Stimulated activated CD8-positive, alpha-beta memory T cell treated with anti-CD3 and anti-CD28 coated beads, Interleukin-7, amount 100 ng/mL, for 48 hours (primary cell): ENCODE results near the gene DPCD.

ENCODE experiments used
- DNase-seq, 2 donors: peaks; one replicate each; pipeline ENCODE4 v3.0.0-alpha.2; 2020; ENCODE audit warnings: low read depth in 1 of 2; ENCODE audit errors: extremely low read depth in 1 of 2

The DPCD gene

DNA sequence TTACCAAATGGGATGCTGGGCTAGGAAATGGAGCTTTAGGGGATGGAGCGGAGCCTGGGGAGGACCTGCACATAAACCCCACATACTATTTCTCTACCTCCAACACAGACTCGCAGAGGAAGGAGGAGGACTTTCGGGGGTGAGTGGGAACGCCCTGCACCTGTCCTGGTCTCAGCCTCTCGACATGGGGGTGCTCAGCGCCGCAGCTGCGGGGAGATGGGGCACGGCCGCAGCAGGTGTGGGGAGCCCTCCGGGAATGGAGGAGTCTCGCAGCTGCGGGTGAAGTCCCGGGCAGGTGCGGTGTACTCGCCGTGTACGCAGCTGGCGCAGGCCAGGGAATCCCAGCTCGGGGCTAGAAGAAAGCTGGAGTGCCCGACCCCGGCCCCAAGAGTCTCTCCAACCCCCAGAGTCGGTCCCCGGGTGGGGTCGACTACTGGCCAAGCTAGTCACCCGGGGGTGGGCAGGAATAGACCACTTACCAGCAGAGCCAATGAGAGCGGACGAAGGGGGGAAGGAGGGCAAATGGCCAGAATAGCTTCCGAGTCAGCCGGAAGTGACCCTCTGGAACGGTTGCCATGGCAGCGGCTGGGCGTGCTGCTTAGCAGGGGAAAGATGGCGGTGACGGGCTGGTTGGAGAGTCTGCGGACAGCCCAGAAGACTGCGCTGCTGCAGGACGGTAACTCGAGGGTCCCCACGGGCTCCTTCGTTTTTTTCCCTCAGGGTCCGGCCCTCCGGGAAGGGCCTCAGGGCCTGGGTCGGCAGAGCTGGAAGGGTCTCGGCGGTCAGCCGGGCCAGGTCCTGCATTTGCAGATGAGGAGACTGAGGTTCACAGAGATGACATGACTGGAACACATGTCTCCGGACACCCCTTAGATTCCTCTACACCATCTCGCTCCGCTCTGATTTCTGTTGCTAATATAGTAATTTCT, at the start of gene DPCD, which contains the start of gene POLL:
TSS of gene DPCD (plus strand) at position 597 of the 929 bp plus-strand sequence. CDS start at position 613, 16 bp downstream.
TSS of gene POLL (minus strand) at position 533 of the 929 bp plus-strand sequence. CDS start 897 bp downstream, outside the sequence.
- DNase-seq: peak; percentile 81 to 94

DNA sequence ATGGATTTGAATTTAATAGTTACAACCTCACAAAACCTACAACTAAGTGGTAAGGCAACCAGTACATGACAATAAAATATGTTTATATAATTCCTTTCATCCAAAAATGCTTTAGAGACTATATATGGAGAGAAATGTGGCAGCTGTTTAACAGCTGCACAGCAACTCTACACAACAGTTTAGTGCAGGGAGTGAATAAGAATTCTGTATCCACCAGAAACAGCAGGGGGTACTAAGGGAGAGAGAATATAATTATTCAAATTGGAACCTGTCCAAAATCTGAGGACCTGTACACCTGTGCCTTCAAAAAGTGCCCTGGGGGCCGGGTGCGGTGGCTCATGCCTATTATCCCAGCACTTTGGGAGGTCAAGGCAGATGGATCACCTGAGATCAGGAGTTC, 49.7 kb upstream of the DPCD start:
- DNase-seq: no peak

DNA sequence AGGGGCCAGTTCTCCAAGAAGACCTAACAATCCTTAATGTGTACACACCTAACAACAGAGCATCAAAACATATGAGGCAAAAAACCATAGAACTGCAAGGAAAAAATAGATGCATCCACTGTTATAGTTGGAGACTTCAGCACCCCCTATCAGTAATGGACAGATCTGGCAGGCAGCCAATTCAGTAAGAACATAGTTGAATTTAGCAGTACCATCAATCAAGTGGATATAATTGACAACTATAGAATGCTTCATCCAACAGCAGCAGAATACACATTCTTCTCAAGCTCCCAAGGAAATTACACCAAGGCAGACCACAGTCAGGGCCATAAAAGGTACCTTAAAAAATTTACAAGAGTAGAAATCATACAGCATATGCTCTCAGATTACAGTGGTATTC, 42.2 kb upstream of the DPCD start:
- DNase-seq: no peak

DNA sequence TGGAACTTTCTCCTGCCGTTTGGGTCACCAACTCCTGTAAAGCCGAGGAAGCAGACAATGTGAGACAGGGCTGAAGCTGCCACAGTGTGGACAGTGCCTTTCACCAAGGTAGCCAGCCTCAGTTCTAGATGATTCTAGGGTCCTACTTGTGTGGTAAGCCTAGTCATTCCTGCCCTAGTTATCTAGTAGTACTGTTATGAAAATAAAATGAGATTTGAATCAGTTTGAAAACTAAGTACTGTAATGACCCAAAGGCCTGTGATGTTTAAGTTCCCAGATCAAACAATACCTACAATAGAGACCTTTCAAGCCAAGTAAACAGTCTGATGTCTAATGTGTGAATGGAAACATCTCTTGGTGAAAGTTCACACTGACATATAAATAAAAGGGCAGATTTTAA, 37.2 kb upstream of the DPCD start:
- DNase-seq: no peak

DNA sequence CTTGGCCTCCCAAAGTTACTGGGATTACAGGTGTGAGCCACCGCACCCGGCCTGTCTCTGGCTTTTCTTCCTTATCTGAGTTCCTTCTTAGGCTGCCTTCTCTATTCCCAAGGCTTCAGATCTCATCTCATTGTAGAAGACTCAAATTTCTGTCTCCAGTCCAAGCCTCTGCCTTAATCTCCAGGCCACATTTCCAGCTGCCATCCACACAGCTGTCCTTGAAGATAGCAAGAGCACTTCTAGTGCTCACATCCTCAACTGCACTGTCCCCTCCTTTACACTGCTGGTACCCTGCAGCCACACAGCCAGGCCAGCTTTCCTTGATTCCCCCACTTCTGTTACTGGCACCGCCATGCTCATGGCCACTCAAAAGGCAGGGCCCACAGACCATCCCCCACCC, 35.7 kb upstream of the DPCD start:
- DNase-seq: no peak

DNA sequence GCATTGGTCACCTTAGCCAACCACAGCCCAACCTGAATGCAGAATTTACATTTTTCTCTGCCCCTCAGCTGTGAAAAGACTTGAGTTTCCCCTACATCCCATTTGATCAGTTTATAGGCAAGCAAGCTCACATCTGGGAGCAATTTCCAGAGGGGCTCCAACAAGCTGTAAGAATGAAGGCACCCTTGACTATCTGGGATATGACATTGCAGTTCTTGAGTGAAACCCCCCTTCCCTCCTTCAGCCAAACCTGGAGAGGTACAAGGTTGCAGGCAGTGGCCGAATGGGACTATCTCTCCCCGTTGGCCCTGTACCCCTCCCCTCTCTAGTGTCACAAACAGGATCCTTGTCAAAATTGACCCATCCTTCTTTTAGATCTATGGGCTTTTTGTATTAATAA, 30.6 kb upstream of the DPCD start:
- DNase-seq: no peak

DNA sequence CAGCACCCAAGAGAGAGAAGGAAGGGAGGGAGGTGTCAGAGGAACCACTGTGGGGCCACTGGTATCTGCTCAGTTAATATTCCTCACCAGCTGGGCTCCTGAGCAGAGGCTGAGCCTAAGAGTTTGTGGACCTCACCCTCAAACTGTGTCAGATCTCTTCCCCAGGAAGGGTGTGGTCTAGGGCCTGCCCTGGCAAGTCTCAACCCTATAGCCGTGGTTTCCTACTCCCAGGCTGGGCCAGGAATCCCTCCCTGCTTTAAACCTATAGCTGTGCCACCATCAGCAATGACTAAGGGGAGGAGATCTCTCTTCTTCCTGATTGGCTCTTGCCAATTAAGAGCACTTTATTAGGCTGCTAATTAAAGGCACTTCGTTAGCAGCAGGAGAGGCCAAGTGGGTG, 29.9 kb upstream of the DPCD start:
- DNase-seq: no peak

DNA sequence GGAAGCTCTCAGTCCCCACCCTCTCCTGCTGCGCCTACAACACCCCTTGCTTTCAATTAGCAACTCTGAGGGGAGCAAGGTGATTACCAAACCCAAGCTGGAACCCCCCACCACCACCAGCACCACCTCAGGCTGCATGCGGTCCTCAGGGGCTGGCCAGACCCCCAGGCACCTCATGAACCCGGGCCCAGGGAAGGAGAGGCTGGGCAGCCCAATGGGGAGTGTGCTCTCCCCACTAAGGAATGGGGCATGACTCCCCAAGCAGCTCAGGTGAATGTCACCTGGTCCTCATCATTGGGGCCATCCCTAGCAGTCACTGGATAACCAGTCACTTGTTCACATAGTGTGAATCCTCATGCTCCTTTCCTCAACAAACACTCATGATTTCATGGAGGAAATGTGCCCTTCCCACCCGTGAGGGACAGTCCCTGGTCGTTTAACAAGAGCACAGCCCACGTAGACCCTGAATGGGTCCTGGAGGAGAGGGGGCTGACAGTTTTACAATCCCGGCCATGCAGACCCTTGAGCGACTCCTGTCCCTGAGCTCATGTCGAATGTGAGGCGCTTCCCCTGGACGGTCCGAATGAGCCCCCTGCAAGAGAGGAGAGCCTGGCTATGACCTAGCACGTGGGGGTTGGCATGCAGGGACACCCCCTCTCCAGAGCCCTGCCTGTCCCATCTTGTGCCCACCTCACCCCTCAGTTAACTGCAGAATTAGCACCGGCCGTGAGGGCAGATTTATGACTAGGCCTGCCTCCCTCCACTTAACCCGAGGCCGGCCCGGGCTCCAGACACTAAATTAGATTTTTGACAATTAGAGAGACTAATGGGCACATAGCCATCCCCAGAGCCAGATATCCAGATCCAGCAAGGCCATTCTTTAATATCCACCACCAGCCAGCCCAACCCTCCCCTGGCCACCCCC, 29.2 kb upstream of the DPCD start:
- no peak for DNase-seq

DNA sequence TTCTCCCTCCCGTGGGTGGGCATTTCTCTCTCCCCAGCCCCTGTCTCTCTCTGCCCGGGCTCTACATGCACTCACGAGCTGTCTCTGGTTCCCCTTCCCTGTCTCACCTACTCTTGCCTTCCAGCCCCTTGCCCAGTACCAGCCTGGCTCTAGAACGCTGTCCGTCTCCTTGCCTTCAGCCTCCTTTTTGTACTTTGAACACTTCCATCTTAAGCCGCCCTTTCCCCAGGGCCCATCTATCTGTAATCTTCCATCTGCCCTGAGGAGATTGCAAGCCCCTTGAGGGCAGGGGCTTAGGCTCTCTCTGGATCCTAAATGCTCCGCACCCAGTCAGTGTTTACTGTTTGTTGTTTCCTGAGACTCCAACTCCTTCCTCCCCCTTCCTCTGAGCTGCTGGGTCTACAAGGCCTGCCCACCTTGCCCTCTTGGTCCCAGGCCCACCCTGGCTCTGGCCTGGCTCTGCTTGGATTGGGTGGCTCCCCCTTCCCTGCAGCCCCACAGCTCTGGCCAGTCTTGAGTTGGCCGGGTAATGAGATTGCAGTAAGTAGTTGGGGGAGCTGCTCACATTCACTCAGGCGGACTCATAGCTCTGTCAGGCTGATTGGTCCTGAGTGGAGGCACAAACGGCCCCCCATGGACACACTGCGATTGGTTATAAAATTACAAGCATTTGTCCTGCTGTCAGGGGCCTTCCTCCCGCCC, 28.4 kb upstream of the DPCD start:
- no peak for DNase-seq

DNA sequence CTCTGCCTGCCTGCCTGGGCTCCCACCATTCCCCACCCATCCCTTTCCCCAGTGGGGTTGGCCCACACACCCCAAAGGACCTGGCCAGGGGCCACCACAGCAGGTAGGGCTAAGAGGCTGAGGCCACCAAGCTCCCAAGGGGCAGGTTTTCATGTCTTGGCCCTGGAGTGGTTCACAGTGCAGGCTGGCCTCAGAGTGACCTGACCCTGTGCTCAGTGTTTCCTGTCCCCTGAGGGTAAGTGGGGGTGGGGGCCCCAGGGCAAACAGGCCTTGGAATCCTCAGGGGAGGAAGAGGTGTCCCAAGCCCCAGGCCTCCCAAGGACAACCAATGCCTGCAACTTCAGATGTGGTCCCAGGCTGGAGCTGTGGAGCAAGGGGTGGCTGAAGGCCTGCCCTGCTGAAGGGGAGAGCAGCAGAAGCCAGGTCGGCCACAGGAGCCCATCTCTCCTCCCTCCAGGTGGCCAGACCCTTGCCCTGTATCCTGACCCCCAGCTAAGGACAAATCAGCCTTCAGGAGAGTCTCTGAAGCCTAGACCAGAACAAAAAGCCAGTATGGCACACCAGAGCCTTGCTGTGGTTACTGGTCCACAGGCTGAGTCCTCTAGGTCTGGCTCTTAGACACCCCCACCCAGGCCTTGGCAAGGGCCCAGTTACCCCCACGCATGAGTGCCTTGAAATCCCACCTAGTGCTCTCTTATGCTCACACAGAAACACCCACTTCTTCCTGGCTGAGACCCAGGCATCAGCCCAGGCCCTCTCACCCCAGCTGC, 27.6 kb upstream of the DPCD start:
- no peak for DNase-seq

DNA sequence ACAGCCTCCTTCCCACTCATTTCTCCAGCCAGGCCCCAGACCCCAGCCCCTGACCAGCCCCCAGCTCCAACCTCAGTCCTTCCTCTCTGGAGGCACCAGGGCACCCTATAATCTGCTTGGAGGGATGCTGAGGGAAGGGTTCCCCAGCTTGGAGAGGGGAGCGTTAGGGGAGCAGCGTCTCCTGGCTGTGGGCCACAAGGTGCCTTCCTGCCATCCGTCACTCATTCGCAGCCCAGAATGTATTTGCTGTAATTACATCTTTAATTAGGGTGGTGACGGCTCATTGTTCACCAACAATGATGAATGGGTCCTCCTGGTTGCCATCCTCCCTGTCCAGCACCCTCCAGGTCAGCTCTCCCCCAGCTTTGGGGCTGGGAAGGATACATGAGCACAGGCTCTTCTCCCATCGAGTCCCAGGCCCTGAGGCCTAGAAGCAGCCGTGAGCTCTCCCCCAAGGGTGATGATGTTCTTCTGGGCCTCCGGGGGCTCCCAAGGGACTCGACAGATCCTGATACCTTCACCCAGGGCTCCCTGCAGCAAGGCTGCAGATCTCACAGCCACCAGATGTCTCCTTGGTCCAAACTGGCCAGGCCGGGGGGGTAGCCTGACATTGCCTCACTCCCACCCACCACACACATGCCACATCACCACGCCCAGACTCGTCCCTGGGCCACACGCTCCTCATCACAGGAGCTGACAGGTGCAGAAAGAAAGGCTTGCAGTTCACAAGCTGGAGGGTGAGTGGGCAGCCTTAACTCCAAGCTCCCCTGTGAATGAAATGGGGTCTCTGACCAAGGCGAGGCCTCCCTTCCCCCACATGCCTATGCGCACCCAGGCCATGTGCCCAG, 26.8 kb upstream of the DPCD start:
- DNase-seq: no peak

DNA sequence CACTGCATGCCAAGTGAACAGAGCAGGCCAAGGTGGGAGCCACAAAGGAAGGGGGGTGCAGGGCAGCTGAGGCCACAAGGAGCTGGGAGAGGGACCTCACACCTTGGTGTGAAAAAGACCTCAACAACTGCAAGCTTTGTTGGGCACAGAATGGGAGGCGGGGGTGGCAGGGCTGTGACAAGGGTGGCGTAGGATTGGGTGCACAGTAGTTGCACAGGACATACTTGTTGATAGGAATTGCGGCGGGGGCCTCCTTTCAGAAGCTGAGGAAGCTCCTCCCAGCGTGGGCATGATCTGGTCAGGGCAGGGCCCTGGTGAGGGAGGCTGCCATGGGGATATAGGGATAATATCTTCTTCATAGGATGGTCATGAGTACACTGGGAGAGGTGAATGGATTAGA, 25.9 kb upstream of the DPCD start:
- no peak for DNase-seq

DNA sequence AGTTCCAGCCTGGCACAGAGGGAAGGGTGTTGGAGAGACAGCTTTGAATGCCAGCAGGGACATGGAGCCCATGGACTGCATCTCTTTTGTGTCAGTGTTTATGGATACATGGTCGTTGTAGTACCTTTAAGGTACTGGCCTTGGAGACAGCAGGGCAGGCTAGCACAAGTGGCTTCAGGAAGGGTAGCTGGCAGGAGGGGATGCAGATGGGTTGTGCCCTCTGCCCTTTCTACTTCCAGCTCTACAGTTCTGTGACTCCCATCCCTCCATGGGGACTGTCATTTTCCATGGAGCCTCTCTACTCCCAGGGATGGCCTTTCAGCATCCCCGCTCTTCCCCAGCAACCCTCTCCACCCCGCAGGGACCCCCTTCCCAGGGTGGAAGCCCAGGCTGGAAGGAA, 25.1 kb upstream of the DPCD start:
- no peak for DNase-seq

DNA sequence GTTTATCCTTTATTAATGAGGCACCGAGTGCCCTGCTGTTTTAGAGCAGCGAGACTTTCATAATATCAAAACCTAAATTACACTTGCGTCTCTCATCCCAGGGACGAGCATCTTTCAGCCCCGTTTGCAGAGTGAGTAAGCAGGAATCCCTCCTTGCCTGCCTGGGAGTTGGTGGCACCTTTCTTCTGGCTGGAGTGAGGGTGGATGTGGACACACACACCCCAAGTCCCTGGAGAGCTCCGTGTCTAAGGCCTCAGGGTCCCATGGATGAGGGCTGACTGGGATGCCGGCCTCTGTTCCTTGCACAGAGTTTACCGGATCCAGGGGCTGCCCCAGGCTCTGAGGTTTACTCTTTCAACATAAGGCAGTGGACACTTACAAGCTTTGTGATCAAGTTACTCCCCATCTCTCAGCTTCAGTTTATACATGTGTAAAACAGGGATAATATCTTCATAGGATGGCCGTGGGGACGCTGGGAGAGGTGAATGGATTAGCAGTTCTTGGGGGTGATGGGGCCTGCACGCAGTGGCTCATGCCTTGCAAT, 24.6 kb upstream of the DPCD start:
- DNase-seq: no peak

DNA sequence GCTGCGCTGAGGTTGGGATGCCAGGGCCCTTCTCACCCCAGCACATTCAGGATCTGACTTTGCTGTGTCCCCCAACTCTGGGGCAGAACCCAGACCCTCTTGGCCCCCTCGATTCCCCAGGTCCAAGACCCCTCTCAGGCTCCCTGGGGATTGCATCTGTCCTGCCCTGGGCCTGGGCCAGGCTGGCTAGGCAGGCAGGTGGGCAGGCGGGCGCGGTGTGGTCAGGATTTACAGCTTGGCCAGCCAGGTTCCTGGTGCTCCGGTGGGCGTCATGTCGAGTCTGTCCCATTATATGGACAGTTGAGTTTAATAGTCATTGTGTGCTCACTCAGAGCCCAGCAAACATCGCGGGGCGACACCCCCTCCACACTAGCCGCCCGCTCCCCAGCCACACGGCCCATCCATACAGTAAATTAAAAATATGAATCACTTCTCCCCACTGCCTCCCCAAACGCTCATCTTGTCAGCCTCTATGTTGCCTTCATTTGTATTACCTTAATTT, 23.6 kb upstream of the DPCD start:
- DNase-seq: no peak

DNA sequence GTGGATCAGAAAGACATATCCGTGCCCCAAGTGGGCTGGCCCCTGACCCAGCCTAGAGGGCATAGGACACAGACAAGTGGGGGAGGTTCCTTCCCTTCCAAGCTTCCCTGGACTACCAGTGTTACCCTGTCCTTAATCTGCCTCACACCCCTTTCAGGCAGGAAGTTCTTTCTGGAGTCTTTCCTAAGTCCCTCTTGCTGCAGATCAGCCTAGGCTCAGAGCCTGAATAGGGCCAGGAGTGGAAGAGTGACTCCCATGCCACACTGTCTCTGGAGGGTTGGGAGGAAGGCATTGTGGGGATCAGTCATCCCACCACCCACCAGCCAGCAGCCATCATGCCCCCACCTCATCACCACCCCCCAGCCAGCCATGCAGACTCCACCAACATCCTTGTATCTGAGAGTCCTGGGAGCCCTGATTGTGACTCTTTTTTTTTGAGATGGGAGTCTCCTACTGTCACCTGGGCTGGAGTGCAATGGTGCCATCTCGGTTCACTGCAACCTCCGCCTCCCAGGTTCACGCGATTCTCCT, 22.7 kb upstream of the DPCD start:
- no peak for DNase-seq

DNA sequence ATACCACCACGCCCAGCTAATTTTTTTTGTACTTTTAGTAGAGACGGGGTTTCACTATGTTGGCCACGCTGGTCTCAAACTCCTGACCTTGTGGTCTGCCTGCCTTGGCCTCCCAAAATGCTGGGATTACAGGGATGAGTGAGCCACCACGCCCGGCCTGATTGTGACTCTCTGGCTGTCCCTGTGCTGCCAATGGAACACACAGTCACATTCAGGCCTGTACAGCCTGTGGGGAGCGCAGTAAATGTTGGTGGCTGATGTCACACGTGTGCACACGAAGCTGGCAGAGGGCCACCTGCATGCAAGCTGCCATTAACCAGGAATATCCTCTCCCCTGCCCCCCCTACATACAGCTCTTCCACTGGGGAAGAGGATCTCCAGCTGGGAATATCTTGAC, 22.2 kb upstream of the DPCD start:
- no peak for DNase-seq

DNA sequence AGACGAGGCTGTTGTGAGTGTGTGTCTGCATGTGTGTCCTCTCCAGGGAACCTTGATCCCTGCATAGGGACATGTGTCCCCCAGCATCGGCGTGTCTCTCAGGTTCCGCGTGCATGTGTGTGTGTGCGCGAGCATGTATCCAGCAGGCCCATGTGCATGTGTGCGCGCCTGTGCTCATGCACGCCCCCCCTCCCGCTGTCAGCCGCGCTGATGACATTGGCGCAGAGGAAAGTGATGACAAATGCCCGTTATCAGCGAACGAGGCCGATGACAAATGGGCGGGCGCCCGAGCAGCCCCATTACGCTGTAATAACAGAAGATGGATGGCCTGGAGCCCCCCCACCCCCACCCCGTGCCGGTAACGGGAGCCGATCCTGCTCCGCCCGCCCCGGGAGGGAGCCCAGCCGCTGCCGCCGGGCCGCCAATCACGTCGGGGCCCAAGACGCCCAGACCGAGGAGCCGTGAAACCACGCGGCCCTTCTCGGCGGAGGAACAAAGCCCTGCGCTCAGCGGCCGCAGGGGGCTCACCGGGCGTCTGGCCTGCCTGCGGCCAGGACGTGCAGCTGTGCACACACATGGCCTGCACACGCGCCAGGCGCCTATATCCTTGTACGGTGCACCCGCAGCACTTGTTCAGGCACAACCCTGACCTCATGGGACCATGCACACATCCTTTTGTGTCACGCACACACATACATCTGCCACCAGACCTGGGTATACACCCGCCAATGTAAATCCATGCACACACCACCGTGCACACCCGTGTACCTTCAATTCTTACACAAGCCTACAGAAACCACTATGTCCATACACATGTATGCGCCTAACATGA, 21.6 kb upstream of the DPCD start:
- no peak for DNase-seq
